K562 (cell line): Measurements from ENCODE around the gene ALOXE3. TPM values are rescaled to one million over a fixed set of nuclear protein-coding genes. Genes with fewer than 3 reads are reported as not detected.

ENCODE experiments used
- BCL6 ChIP-seq: fragments of 250-450 bp; sonication (Bioruptor Pico); IDR thresholded peaks from 2 replicates; pipeline ENCODE4 v1.4.0; 2020
- BRF2 ChIP-seq: IDR thresholded peaks from 3 replicates; pipeline ENCODE4 v1.6.1; 2011; ENCODE audit warnings: borderline replicate concordance, mild to moderate bottlenecking; ENCODE audit not compliant: insufficient read length, insufficient read depth
- ESRRA ChIP-seq: fragments of 450-650 bp; IDR thresholded peaks from 2 replicates; pipeline ENCODE4 v1.6.1; 2014; ENCODE audit warnings: low read depth, mild to moderate bottlenecking, moderate library complexity, borderline replicate concordance
- HES1 ChIP-seq: fragments of 450-650 bp; IDR thresholded peaks from 2 replicates; pipeline ENCODE4 v1.6.1; 2016; ENCODE audit warnings: low read depth, mild to moderate bottlenecking, moderate library complexity
- MTA3 ChIP-seq: fragments of 450-650 bp; formaldehyde crosslinking; IDR thresholded peaks from 2 replicates; pipeline ENCODE4 v1.6.1; 2017; ENCODE audit warnings: mild to moderate bottlenecking, borderline replicate concordance
- MYC ChIP-seq, 2 experiments: fragments of 250-450 bp in 1 of 2; sonication (Bioruptor Pico) in 1 of 2; IDR thresholded peaks; 2 replicates each; pipeline versions ENCODE4 v1.5.1 to v1.6.1; 2012 to 2021; ENCODE audit warnings: low read depth in 2 of 2, borderline replicate concordance in 1 of 2, improper control_type of control experiment in 1 of 2, low read length in 1 of 2, mild to moderate bottlenecking in 1 of 2, moderate library complexity in 1 of 2
- TAF15 ChIP-seq: fragments of 200-400 bp; formaldehyde crosslinking; IDR thresholded peaks from 2 replicates; pipeline ENCODE4 v1.6.1; 2017; ENCODE audit warnings: mild to moderate bottlenecking, low read depth, low read length, moderate library complexity
- TARDBP ChIP-seq: fragments of 450-650 bp; IDR thresholded peaks from 2 replicates; pipeline ENCODE4 v1.6.1; 2016
- TCF3 ChIP-seq: sonication (generic); formaldehyde crosslinking; IDR thresholded peaks from 2 replicates; pipeline ENCODE4 v1.4.0; 2020; ENCODE audit warnings: mild to moderate bottlenecking, missing genetic modification reagents
- polyA plus RNA-seq, 8 experiments: library from polyadenylated mRNA; depleted of rRNA in 4 of 8; stranded (reverse) in 5 of 8; unstranded in 3 of 8; fragments of >200 nt; fragmentation: Nextera tagmentation in 2 of 8; fragmentation: Illumina TruSeq in 1 of 8; extraction: Ambion mirVana in 2 of 8; extraction: Trizol in 1 of 8; gene quantifications; 2 replicates each; pipeline versions ENCODE4 v1.2.1 to v1.2.3, GENCODE V29; 2011 to 2014; ENCODE audit warnings: inconsistent platforms in 1 of 8, missing spikeins in 1 of 8
- total RNA-seq, 7 experiments: library from RNA; depleted of rRNA in 6 of 7; stranded (reverse); fragments of >200 nt in 6 of 7; fragmentation: Illumina TruSeq in 2 of 7; extraction: Trizol in 2 of 7; gene quantifications; 2 replicates each; pipeline versions ENCODE4 v1.2.1 to v1.2.3, GENCODE V29; 2011 to 2021; ENCODE audit warnings: low replicate concordance in 1 of 7

Gene ALOXE3
- total and polyA plus RNA-seq, 9 of the 15 experiments (the other 6 are each of a cell fraction or from before 2014, with no cell fraction given): 0.04 TPM; not detected in 8

- TF ChIP-seq MTA3 (peak; percentile 67; the same call in 1 of the 2 replicates), MYC (IDR thresholded peaks at IDR 0.05; ENCODE audit: low read depth, low read length) (peak; percentile 48; the same call in 1 of the 2 replicates), MYC (CRISPR knock-in tag; IDR thresholded peaks at IDR 0.05; ENCODE audit: borderline replicate concordance, low read depth) (no peak), BRF2 (no peak), HES1 (no peak), BCL6 (no peak), ESRRA (peak; percentile 45; the same call in 1 of the 2 replicates), TCF3 (CRISPR knock-in tag) (peak; percentile 44; the same call in 1 of the 2 replicates), TAF15 (no peak), TARDBP (0 out of 2 replicates have a peak, but pooled peaks have one; percentile 18)
These were observed 45.9 kb upstream of the ALOXE3 start (continued) for GRCh38 chr17:8163978-8164814.
